Body of pancreas (tissue), 4 donors: ENCODE data around the gene CARS2. TPM values are rescaled to one million over a fixed set of nuclear protein-coding genes. Genes with fewer than 3 reads are reported as not detected.
"Not testable (repeated sequence)": the region's sequence is repeated elsewhere in the genome, so short reads cannot be mapped to it uniquely, and the experiment has no call there.

Source experiments
- ATAC-seq: fragments of 150-250 bp; one replicate; pipeline ENCODE4 v1.9.1; 2016
- DNase-seq, 4 donors: peaks; one replicate each; pipeline ENCODE4 v3.0.0-alpha.2; 2019
- H3K27ac ChIP-seq, 4 donors: fragments of 200-600 bp; sonication (generic); 1 replicate in 3 of 4; 2 replicates in 1 of 4; pipeline versions ENCODE4 v1.5.1 to v1.6.1; 2016 to 2019; ENCODE audit warnings: mild to moderate bottlenecking in 1 of 4, mixed read lengths in 1 of 4, moderate library complexity in 1 of 4
- H3K27me3 ChIP-seq, 2 donors: fragments of 200-600 bp; sonication (generic); one replicate each; pipeline ENCODE4 v1.6.0; 2016; ENCODE audit warnings: mild to moderate bottlenecking in 1 of 2
- H3K36me3 ChIP-seq, 2 donors: fragments of 200-600 bp; sonication (generic); replicated peaks in 1 of 2; 2 replicates each; pipeline ENCODE4 v1.5.1; 2016; ENCODE audit warnings: low read depth in 2 of 2; ENCODE audit not compliant: insufficient read depth in 1 of 2
- H3K4me1 ChIP-seq: fragments of 200-600 bp; sonication (generic); one replicate; pipeline ENCODE4 v1.6.0; 2016
- H3K4me3 ChIP-seq, 2 donors: fragments of 200-600 bp; sonication (generic); 1 replicate in 1 of 2; 2 replicates in 1 of 2; pipeline ENCODE4 v1.5.1; 2016 to 2019
- H3K9me3 ChIP-seq, 3 donors: fragments of 200-600 bp; sonication (generic); 1 replicate in 2 of 3; 2 replicates in 1 of 3; pipeline ENCODE4 v1.5.1; 2016
- CTCF ChIP-seq, 7 experiments: fragments of 450-650 bp in 4 of 7; fragments of 200-600 bp in 3 of 7; sonication (generic) in 3 of 7; IDR thresholded peaks; one replicate each; pipeline ENCODE4 v1.5.1; 2016 to 2019; ENCODE audit warnings: antibody characterized with exemption in 7 of 7
- POLR2A ChIP-seq, 3 donors: fragments of 450-650 bp; IDR thresholded peaks; one replicate each; pipeline ENCODE4 v1.6.1; 2016; ENCODE audit warnings: antibody characterized with exemption in 3 of 3, mild to moderate bottlenecking in 2 of 3
- WGBS, 2 donors: methylation state at CpG; one replicate each; pipeline ENCODE4 v1.1.5; 2017; 5-methylcytosine and 5-hydroxymethylcytosine counted together
- intact Hi-C: fragments of 100-400 bp; cut with DNase I; formaldehyde crosslinking; loops from one replicate; pipeline ENCODE4 v1.15.1; 2023
- total RNA-seq, 2 donors: library from RNA; depleted of rRNA; stranded (reverse); fragments of >200 nt; gene quantifications; one replicate each; pipeline ENCODE4 v1.1.0, GENCODE V29; 2016

CARS2 gene
- total RNA-seq, 2 donors from 2014 or later: 30.1 to 43.5 TPM

GRCh38 chr13:110607675-110608224 lies 98.2 kb downstream of the CARS2 start:
- H3K27me3 ChIP-seq: no peaks in the 10 kb centered on the region
- ATAC-seq (no peak), DNase-seq (no peak)
- H3K9me3 ChIP-seq: no peaks in the 10 kb centered on the region
- intact Hi-C loops: no loop called here
- no peaks in the 10 kb centered on the region for H3K4me1 ChIP-seq
- WGBS, 2 donors: 50 to 61% methylated on average over 3 of the region's 3 CpGs
- TF ChIP-seq CTCF (IDR thresholded peaks at IDR 0.05): no peak
- TF ChIP-seq POLR2A (IDR thresholded peaks at IDR 0.05): no peak
- no peak overlapping the region for H3K27ac ChIP-seq
- no peak overlapping the region for H3K4me3 ChIP-seq
- H3K36me3 ChIP-seq: no peaks in the 10 kb centered on the region

- not testable (repeated sequence) for H3K9me3 ChIP-seq
- no CpG with 5 or more reads among the region's 33 CpGs for WGBS, 2 donors
Measured at GRCh38 chr13:110606281-110606680, 99.6 kb downstream of the CARS2 start.

GRCh38 chr13:110605132-110605531 lies 100.8 kb downstream of the CARS2 start:
- Histone ChIP-seq H3K4me1 (no peaks in the 10 kb centered on the region), H3K4me3 (no peak overlapping the region), H3K36me3 (no peaks in the 10 kb centered on the region), H3K9me3 (no peaks in the 10 kb centered on the region), H3K27me3 (no peaks in the 10 kb centered on the region), H3K27ac (no peak overlapping the region)
- WGBS, 2 donors: 80 to 83% methylated on average over 6 of the region's 6 CpGs
- DNase-seq (no peak), ATAC-seq (no peak)
- no peak for TF ChIP-seq CTCF (IDR thresholded peaks at IDR 0.05)
- no peak for TF ChIP-seq POLR2A (IDR thresholded peaks at IDR 0.05)
- intact Hi-C loops: no loop called here

More at GRCh38 chr13:110606281-110606680, 99.6 kb downstream of the CARS2 start:
- H3K27me3 ChIP-seq, H3K4me3 ChIP-seq, H3K36me3 ChIP-seq, ATAC-seq, intact Hi-C loops, H3K27ac ChIP-seq, DNase-seq, H3K4me1 ChIP-seq: not testable (repeated sequence)

- WGBS, 2 donors: 88 to 91% methylated on average over 4 of the region's 4 CpGs
- intact Hi-C loops: no loop called here
- DNase-seq: no peak
Measured at GRCh38 chr13:110600980-110601379, 104.9 kb downstream of the CARS2 start.

GRCh38 chr13:110600261-110600819 lies 105.6 kb downstream of the CARS2 start:
- no peak for DNase-seq
- Histone ChIP-seq H3K4me1 (no peaks in the 10 kb centered on the region), H3K4me3 (no peak overlapping the region), H3K27me3 (no peaks in the 10 kb centered on the region), H3K36me3 (no peaks in the 10 kb centered on the region), H3K9me3 (no peaks in the 10 kb centered on the region), H3K27ac (no peak overlapping the region)
- ATAC-seq: no peak
- WGBS, 2 donors: 75 to 80% methylated on average over 10 of the region's 10 CpGs
- TF ChIP-seq POLR2A (IDR thresholded peaks at IDR 0.05) (no peak), CTCF (IDR thresholded peaks at IDR 0.05) (no peak)
- intact Hi-C loops: no loop called here

More at GRCh38 chr13:110600980-110601379, 104.9 kb downstream of the CARS2 start:
- Histone ChIP-seq H3K27me3 (no peaks in the 10 kb centered on the region), H3K4me1 (no peaks in the 10 kb centered on the region), H3K27ac (no peak overlapping the region), H3K36me3 (no peaks in the 10 kb centered on the region), H3K4me3 (no peak overlapping the region), H3K9me3 (no peaks in the 10 kb centered on the region)
- TF ChIP-seq POLR2A (IDR thresholded peaks at IDR 0.05): no peak
- no peak for TF ChIP-seq CTCF (IDR thresholded peaks at IDR 0.05)
- ATAC-seq: no peak
